Osteocyte (in vitro differentiated cells): ENCODE results near the gene PTPRN2. TPM values are rescaled to one million over a fixed set of nuclear protein-coding genes. Genes with fewer than 3 reads are reported as not detected.

Source experiments
- DNase-seq: peaks from one replicate; pipeline ENCODE4 v3.0.0; 2021; ENCODE audit warnings: mixed read lengths; ENCODE audit not compliant: unreplicated experiment; ENCODE audit errors: extremely low spot score
- H3K27ac Mint-ChIP-seq: one replicate; pipeline ENCODE4 v1.8.0; 2021; ENCODE audit warnings: mild to moderate bottlenecking, mixed read lengths; ENCODE audit not compliant: unreplicated experiment
- H3K27me3 Mint-ChIP-seq: one replicate; pipeline ENCODE4 v1.8.0; 2021; ENCODE audit warnings: mixed read lengths; ENCODE audit not compliant: unreplicated experiment
- H3K36me3 Mint-ChIP-seq: one replicate; pipeline ENCODE4 v1.8.0; 2021; ENCODE audit warnings: mixed read lengths; ENCODE audit not compliant: unreplicated experiment
- H3K4me1 Mint-ChIP-seq: one replicate; pipeline ENCODE4 v1.8.0; 2021; ENCODE audit warnings: mixed read lengths; ENCODE audit not compliant: unreplicated experiment
- H3K4me3 Mint-ChIP-seq: one replicate; pipeline ENCODE4 v1.8.0; 2021; ENCODE audit warnings: mild to moderate bottlenecking, moderate library complexity, mixed read lengths; ENCODE audit not compliant: unreplicated experiment
- H3K9me3 Mint-ChIP-seq: one replicate; pipeline ENCODE4 v1.8.0; 2021; ENCODE audit warnings: mixed read lengths; ENCODE audit not compliant: unreplicated experiment
- CTCF ChIP-seq: fragments of 200-600 bp; sonication (generic); IDR thresholded peaks from 2 replicates; pipeline ENCODE4 v1.5.0; 2021; ENCODE audit warnings: antibody characterized with exemption, mild to moderate bottlenecking, moderate library complexity
- total RNA-seq: library from RNA; stranded (reverse); gene quantifications from 2 replicates; pipeline ENCODE4 v1.2.1, GENCODE V29; 2021

The PTPRN2 gene
- total RNA-seq, 1 donor from 2014 or later, result 0.59 TPM

GRCh38 chr7:158108646-158109293 lies 478.9 kb downstream of the PTPRN2 start:
- Mint-ChIP-seq H3K27me3 (no peaks in the 10 kb centered on the region), H3K9me3 (peaks cover 32% of the 10 kb centered on the region), H3K4me3 (no peak overlapping the region), H3K36me3 (peaks cover 4% of the 10 kb centered on the region), H3K27ac (no peak overlapping the region), H3K4me1 (no peaks in the 10 kb centered on the region)
- DNase-seq, result peak; percentile 76
- TF ChIP-seq CTCF, result no peak

DNA sequence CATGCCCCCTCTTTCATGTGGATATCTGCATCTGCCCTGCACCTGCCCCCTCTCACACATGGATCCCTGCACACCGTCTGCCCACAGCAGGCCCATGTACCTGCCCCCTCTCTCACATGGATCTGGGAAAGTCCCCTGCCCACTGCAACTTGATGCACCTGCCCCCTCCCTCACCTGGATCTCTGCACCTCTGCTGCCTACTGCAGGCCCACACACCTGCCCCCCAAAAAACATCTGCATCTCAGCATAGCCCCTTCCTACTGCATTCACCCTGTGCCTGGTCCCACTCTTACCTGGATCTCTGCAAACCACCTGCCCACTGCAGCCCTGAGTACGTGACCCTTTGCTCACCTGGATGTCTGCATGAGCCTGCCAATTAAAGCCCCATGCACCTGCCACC lies 479.8 kb downstream of the PTPRN2 start:
- H3K27ac Mint-ChIP-seq, result no peak overlapping the region
- peak; percentile 59 for DNase-seq
- TF ChIP-seq CTCF, result no peak
- no peaks in the 10 kb centered on the region for H3K36me3 Mint-ChIP-seq
- H3K4me3 Mint-ChIP-seq, result no peak overlapping the region
- no peaks in the 10 kb centered on the region for H3K4me1 Mint-ChIP-seq
- no peaks in the 10 kb centered on the region for H3K27me3 Mint-ChIP-seq
- H3K9me3 Mint-ChIP-seq, result peaks cover 26% of the 10 kb centered on the region

- peak; percentile 48 for DNase-seq
- Mint-ChIP-seq H3K27me3 (no peaks in the 10 kb centered on the region), H3K9me3 (peaks cover 26% of the 10 kb centered on the region), H3K36me3 (no peaks in the 10 kb centered on the region), H3K4me3 (no peak overlapping the region), H3K27ac (no peak overlapping the region), H3K4me1 (no peaks in the 10 kb centered on the region)
- no peak for TF ChIP-seq CTCF
Observed at GRCh38 chr7:158106272-158106671, 481.4 kb downstream of the PTPRN2 start.

DNA sequence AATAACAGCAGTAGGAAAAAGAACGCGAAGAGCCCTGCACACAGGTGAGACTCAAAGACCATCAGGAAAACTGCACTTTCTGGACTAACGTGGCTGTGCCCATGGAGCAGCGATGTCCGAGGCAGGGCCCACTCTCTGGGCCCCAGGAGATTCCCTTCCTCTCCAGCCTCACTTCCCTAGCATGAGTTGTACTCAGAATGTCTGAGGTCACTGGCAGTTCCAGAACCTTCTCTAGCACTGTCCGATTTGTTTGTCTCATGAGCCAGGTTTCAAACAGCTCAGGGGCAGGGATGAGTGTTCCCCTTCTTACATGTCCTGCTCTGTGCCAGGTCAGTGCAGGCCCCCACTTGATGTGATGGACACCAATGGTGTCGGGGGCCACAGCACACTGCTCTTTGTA lies 484.2 kb downstream of the PTPRN2 start:
- peak; percentile 59 for DNase-seq
- peaks cover 25% of the 10 kb centered on the region for H3K9me3 Mint-ChIP-seq
- H3K27ac Mint-ChIP-seq, result no peak overlapping the region
- no peaks in the 10 kb centered on the region for H3K4me1 Mint-ChIP-seq
- no peak overlapping the region for H3K4me3 Mint-ChIP-seq
- no peaks in the 10 kb centered on the region for H3K36me3 Mint-ChIP-seq
- H3K27me3 Mint-ChIP-seq, result no peaks in the 10 kb centered on the region
- TF ChIP-seq CTCF, result no peak

DNA sequence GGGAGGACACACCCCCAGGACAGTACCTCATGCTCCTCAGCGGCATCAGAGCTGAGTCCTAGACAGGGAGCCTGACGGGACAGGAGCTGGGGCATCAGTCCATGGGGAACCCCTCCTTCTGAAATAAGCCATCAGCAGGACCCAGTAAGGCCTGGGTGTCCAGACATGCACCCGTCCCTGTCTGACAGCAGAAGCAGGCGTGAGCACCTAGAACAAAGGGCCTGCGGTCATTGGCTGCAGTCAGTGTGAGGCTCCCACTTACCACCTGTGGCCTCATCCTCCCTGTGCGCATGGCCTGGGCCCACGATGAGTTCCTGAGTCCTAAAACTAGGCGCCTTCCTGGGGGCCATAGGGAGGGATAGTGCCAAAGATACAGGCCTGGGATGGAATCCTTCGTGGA lies 484.7 kb downstream of the PTPRN2 start:
- TF ChIP-seq CTCF, result no peak
- peak; percentile 60 for DNase-seq
- Mint-ChIP-seq H3K27me3 (no peaks in the 10 kb centered on the region), H3K36me3 (no peaks in the 10 kb centered on the region), H3K27ac (no peak overlapping the region), H3K9me3 (peaks cover 21% of the 10 kb centered on the region), H3K4me3 (no peak overlapping the region), H3K4me1 (no peaks in the 10 kb centered on the region)
